SIG-M5 treated with dmso at 0.1 percent for 504 hours (cell line): ENCODE results near the gene VENTX.
"Not testable (repeated sequence)": the region's sequence is repeated elsewhere in the genome, so short reads cannot be mapped to it uniquely, and the experiment has no call there.

Experiments
- DNase-seq: peaks from one replicate; lab custom pipeline; 2025; ENCODE audit not compliant: unreplicated experiment; lab: John Stamatoyannopoulos, UW

VENTX gene

GRCh38 chr10:133214468-133215410 is 22.9 kb upstream of the VENTX start:
- no peak for DNase-seq

- no peak for DNase-seq
These were observed 22.1 kb upstream of the VENTX start for GRCh38 chr10:133215586-133215985.

- no peak for DNase-seq
These were observed 20.9 kb upstream of the VENTX start for GRCh38 chr10:133216776-133217175.

DNA sequence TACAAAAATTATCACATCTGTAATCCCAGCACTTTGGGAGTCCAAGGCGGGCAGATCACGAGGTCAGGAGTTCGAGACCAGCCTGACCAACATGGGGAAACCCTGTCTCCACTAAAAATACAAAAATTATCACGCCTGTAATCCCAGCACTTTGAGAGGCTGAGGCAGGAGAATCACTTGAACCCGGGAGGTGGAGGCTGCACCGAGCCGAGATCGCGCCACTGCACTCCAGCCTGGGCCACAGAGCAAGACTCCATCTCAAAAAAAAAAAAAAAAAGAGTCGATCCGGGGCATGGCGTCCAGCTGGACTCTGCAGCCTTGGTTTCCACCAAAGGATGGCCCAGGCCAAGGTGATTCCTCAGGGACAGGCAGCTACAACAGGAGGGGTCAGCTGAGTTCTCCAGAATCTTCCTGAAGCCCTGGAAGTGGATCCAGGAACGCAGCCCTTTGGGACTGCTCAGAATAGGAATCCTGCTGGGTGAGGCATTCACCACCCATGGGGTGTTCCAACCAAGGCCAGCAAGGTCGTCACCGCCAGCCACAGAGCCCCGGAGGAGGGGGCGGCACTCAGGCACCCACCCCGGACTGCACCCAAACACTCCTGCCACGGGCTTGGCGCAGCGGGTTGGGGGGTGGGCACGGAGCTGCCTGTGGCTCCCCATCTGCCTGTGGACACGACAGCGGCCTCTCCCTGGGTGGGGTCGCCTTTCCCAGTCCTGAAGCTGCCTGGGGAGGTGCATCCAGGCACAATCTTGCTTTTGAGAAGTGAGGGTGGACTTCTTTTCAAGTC is 19.7 kb upstream of the VENTX start:
- no peak for DNase-seq

DNA sequence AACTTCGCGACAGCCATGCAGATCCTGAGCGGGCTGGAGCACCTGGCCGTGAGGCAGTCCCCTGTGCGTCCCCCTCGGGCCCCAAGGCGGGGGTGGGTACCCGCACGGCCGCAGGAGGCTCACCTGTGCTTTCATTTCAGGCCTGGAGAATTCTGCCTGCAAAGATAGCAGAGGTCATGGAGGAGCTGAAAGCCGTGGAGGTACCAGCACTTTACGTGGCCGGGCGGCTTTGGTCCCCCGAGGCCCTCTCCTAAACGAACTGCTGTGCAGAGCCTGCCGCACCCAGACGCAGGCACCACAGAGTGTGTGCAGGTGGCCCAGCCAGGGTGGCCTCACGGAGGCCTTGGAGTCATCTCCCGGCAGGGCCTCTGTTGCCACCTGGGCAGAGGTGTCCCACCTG is 18.8 kb upstream of the VENTX start:
- no peak for DNase-seq

GRCh38 chr10:133219782-133220181 is 17.9 kb upstream of the VENTX start:
- DNase-seq = no peak

DNA sequence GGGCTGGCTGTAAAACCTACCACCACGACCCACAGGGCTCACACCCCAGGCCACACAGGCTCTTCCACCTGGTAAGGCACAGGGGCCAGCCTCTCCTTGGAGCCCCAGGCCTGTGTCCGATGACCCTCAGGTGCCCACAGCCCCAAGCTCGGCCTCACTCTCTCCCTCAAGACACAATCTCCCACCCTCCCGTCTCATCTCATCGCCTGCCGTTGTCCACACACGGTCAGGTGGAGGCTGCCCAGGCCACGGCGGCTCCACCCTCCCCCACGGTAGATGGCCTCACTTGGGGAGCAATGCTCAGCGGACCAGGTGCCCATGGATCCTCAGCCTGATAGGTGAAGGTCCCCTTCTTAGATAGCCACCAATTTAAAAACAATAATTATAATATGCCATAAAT is 16.3 kb upstream of the VENTX start:
- DNase-seq = no peak

DNA sequence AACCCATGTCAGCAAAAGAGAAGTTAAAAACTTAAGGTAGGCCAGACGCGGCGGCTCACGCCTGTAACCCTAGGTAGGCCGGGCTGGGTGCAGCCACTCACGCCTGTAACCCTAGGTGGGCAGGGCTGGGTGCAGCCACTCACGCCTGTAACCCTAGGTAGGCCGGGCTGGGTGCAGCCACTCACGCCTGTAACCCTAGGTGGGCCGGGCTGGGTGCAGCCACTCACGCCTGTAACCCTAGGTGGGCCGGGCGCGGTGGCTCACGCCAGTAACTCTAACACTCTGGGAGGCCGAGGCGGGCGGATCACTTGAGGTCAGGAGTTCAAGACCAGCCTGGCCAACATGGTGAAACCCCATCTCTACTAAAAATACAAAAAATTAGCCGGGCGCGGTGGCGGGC is 15.9 kb upstream of the VENTX start:
- not testable (repeated sequence) for DNase-seq

DNA sequence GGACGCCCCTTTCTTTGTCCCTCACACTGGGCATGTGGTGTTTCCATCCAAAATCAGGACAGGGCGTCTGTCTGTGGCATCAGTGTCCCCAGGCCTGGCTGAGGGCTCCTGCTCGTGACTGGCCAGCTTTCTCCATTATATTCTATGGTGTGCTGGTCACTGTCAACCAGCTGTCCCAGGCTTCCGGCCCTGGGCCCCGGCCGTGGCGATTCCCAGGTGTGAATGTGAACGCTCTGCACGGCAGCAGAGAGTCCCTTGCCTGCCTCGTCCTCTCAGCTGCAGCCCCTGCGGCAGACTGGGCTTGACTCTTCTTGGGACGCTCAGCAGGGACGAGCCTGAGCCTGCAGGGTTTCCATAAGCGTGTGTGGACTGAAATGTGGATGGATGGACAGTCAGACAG is 13.6 kb upstream of the VENTX start:
- DNase-seq = no peak

- DNase-seq = no peak
These were observed 12.8 kb upstream of the VENTX start for GRCh38 chr10:133224756-133225372.

DNA sequence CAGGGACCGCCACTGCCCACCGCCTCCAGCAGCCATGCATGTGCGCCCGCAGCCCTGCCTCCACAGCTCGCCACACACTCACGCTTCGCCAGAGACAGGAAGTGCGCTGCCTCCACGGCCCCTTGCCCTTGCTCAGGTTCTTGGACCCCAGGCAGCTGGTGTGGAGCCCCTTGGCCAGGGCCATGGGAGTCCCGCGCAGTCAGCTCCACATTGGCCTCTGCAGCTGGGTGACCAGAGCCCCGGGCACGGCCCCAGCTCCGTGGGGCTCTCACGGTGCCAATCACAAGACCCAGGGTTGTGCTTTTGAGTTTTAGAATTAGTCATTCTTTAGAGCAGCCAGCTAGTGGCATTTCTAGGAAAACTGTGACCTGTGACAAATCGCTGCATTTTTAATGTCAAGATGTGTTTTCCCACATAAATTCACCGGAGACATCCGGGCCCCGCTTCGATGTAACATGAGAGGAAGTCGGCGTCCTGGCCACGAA is 11.9 kb upstream of the VENTX start:
- DNase-seq = no peak

DNA sequence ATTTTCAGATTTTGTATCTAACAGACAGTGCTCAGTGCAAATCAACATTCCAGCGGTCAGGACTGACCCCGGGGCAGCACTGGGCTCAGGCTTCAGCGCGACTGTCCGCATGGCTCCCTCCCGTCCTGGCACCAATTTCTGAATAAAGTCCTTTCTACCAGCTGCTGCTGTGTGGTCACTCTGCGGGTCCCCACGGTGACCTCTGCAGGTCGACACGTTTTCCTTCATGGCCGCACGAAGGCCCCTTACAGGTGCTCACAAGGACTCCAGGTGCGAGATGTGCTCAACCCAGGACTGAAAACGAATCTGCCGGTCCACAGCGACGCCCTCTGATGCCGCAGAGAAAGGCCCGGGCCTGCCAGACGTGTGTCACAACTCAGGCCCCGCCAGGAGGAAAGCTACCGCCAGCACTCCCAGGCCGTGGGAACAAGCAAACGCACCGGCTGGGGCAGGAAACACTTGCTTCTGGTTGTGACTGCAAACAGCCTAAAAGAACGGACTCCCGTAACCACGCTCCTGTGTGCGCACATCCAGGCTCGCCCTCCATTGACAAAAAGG is 11.3 kb upstream of the VENTX start:
- DNase-seq = no peak

DNA sequence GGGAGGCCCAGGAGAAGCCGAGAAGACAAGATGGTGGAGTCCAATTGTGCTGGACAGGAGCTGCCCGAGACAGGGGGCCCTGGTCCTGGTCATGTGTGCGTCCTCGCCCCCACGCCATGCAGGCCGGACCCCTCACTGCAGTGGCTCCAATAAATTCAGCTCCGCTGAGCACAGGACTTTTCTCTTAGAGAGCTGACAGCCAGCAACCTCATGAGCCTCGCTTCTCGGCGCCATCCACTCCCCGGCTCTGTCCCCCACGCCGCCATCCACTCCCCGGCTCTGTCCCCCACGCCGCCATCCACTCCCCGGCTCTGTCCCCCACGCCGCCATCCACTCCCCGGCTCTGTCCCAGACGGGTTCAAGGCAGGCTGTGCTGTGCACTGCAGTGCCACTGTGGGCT is 10.4 kb upstream of the VENTX start:
- DNase-seq = no peak

DNA sequence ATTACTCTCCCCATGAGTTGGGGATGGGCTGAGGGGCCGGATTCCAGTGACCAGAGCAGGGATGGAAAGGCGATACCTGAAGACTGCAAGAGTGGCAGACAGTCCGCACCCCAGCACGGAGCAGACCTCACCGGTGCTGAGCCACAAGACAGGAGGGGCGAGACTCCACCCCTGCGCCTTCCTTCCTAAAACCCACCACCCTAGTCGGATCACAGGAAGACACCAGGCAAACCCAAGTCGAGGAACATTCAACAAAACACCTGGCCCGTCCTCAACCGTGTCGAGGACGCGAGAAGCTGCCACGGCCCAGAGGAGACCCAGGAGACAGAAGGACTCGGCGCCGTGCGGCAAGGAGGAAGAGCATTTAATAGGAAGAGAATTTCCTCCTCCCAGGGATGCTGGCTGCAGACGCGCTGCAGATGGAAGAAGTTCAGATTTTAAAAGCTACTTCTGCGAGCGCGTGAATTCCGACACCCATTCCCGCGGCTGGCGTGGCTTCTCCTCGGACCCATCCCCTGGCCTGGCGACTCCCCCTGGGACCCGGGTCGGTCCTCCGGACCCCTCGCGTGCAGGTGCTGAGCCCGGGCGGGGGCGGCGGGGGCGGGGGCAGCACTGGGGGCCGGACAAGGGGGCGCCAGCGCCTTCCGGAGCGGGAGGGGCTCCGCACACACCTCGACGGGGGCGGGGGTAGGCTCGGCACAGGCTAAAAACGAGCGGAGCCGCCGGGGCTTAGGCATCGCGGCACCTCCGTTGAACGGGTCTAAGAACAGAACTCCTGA is 8.2 kb upstream of the VENTX start:
- no peak for DNase-seq

DNA sequence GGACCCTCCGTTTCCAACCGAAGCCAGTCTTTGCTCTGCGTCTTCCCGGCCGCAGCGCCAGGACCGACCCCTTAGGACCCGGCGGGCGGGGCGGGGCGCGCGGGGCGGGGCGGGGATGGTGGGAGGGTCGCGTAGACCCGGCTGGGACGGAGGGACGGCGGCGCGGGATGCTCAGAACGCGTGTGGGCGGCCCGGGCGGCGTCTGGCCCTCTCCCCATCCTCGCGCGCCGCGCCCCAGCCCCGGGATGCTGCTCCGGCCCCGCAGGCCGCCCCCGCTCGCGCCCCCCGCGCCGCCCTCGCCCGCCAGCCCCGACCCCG is 7.7 kb upstream of the VENTX start, which contains the start of gene UTF1:
Gene UTF1 (plus strand): TSS at position 174 of the 318 bp plus-strand sequence. CDS start 72 bp downstream, at position 246.
- no peak for DNase-seq

GRCh38 chr10:133230387-133231195 is 7.1 kb upstream of the VENTX start:
- no peak for DNase-seq

- no peak for DNase-seq
These were observed 6.3 kb upstream of the VENTX start for GRCh38 chr10:133231244-133231945.

GRCh38 chr10:133231946-133232574 is 5.6 kb upstream of the VENTX start:
- no peak for DNase-seq

- peak; percentile 12 for DNase-seq
These were observed 2.9 kb upstream of the VENTX start for GRCh38 chr10:133234796-133235195.
